GM15510 (cell line): ENCODE data around the gene PLS1.

Experiments
- POLR2A ChIP-seq: IDR thresholded peaks from 3 replicates; pipeline ENCODE4 v1.6.1; 2011; ENCODE audit warnings: borderline replicate concordance; ENCODE audit not compliant: insufficient read length; ENCODE audit errors: extremely low read depth

PLS1 gene

GRCh38 chr3:142595141-142595540 is 1.1 kb upstream of the PLS1 start:
- no peak for TF ChIP-seq POLR2A

- no peak for TF ChIP-seq POLR2A
Measured at GRCh38 chr3:142595581-142595950, 627 bp upstream of the PLS1 start.

DNA sequence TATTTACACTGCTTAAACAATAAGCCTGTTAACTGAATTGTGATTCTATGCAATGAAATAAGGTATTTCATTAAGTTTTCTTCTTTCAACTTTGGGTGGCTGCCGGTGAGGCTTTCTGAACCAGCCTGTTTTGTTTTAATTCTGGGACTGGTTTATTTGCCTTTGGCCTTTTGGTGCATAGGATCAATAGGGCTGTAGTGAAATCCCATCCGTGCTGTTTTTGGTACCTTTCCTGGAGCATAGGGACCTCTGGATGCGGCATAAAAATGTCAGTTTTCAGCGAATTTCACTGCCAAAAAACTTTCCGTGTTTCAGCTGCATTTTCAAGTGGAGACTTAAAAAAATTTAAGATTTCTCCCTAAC is 514 bp downstream of the PLS1 start:
- no peak for TF ChIP-seq POLR2A

- TF ChIP-seq POLR2A = no peak
Measured at GRCh38 chr3:142597906-142598305, 1.7 kb downstream of the PLS1 start.

DNA sequence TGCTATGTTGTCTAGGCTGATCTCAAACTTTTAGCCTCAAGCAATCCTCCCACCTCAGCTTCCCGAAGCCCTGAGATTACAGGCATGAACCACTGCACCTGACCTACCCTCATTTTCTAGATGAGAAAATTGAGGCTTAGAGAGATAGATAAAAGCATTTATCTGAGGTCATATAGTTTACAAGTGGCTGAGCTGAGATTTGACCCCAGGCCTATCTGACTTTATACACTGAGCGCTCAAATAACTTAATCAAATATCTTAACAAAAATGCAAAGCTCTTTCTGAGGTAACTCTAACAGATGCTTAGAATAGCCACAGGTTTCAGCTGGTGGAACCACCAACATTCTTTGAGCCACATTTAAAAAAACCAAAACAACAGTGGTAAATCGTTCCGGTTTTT is 5.5 kb downstream of the PLS1 start:
- TF ChIP-seq POLR2A = no peak

DNA sequence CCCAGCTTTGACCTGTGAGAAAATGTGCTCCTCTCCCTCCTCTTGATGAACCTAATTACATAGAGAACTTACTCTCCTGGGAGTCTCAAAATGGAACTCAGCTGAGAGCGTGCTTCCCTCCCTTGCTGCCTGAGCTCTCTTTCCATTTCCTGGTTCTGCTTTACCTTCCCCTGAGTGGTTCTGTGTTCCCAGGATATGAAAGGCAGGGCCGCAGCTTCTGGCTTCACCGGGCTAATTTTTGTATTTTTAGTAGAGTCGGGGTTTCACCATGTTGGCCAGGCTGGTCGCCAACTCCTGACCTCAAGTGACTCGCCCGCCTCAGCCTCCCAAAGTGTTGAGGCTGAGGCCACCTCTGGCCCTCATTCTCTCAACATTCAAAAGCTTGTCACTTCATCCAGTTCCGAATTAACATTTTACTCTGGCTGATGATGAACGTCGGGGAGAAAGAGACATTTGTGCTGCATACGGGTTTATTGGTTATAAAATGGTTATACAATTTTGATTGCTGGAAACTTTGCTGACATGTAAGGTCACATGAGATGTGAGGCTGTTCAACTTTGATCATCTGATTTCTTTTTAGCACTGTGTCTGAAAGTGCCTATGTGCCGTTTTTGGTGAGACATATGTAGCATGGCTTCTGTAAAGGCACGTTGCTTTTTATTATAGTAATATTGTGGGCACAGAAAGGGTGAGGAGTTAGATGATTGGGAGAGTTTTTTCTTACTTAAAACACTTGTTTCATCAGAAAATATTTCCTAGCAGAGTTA is 6.6 kb downstream of the PLS1 start:
- no peak for TF ChIP-seq POLR2A

GRCh38 chr3:142604940-142605339 is 8.7 kb downstream of the PLS1 start:
- TF ChIP-seq POLR2A = no peak

GRCh38 chr3:142608631-142609030 is 12.4 kb downstream of the PLS1 start:
- no peak for TF ChIP-seq POLR2A

- no peak for TF ChIP-seq POLR2A
Measured at GRCh38 chr3:142609136-142609535, 12.9 kb downstream of the PLS1 start.

- no peak for TF ChIP-seq POLR2A
Measured at GRCh38 chr3:142611206-142611605, 15.0 kb downstream of the PLS1 start.

DNA sequence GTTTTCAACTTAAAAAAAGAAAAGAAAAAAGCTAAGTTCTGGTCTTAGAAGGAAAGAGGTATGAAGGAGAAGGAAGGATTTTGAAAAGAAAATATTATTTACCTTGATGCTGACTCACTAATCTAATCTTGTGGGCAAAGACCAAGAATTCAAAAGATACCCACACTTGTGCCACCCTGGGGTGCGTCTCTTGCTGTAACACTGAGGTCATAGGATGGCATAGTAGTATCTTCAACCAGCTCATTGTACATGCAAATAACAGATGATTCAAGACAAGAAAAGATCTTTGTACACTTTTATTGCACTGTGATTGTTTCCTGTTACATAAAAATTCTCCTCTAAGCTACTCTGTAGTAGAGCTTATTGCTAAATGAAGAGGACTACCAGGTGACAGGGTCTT is 17.3 kb downstream of the PLS1 start:
- TF ChIP-seq POLR2A = no peak

GRCh38 chr3:142614059-142614626 is 17.9 kb downstream of the PLS1 start:
- TF ChIP-seq POLR2A = no peak

DNA sequence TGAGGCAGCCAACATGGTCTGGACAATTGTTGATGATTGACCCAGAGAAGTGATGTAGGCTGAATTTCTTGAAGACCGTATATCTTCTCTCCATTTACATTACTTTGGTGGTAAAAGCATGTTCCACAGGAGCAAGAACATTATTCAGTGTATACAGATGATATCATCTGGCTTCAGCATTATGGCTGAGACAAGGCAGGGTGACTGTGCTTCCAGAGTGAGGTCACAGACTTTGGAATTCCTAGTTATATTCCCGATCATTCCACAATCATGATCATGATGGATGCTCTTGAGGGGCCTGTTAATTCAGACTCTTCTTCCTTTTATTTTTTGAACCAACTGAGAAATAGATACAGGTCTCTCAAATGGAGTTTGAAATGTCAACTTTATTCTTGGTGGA is 19.0 kb downstream of the PLS1 start:
- TF ChIP-seq POLR2A = no peak

DNA sequence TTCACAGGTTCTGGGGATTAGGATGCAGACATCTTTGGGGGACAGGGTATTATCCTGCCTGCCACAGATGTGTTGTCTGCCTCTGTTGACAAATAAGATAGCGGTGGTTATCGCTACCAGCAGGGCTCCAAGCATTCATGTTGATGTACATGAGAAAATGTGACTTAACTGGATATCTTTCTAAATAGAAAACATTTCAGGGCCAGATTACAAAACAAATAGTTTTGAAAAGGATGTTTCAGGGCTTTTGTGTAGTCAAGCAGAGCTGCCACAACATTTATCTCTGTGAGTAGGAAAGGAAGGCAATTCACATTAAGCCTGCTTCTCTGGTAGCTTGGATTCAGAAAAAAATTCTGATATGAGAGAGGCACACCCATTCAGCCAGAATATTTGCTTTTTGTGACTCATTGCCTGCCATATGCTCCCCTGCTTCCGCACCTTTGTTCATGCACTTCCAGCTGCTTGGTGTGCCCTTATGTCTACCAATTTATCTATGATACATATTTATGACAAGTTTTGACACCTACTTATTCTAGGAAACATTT is 22.8 kb downstream of the PLS1 start:
- no peak for TF ChIP-seq POLR2A

- TF ChIP-seq POLR2A = no peak
Measured at GRCh38 chr3:142622405-142622804, 26.2 kb downstream of the PLS1 start.

DNA sequence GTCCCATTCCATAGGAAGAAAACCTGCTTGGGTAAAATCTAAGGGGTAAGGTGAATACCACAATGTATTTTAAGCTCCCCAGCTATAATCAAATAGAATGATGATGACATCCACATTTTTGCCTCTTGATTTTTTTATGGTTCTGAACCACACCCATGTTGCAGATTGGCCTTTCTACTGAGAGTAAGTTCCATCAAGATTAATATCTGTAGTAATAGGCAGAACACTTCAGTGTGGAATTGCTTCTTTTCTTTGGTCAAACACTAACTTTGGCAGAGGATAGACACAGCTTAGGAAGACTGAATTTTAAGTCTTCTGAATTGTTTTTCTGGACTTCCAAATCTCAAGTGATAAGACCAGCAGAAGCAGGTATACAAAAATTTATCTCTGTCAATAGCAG is 27.0 kb downstream of the PLS1 start:
- no peak for TF ChIP-seq POLR2A
